ENCODE results near the gene TAS2R38. TPM values are rescaled to one million over a fixed set of nuclear protein-coding genes. Genes with fewer than 3 reads are reported as not detected.

The TAS2R38 gene
- polyA plus RNA-seq, 4 donors = 0.21 TPM; not detected in 3

- Histone ChIP-seq H3K9me3 (ENCODE audit: control insufficient read depth in 2 of 2, insufficient read depth in 1 of 2, low read depth in 1 of 2, low read length in 1 of 2) (peaks cover 0 to 3% of the 10 kb centered on the region in 2 donors), H3K4me3 (ENCODE audit: low read depth in 1 of 3, low read length in 3 of 3) (no peak overlapping the region), H3K36me3 (ENCODE audit: control insufficient read depth in 3 of 3, insufficient read depth in 2 of 3, low read depth in 1 of 3, low read length in 3 of 3) (no peaks in the 10 kb centered on the region), H3K27ac (ENCODE audit: low read depth in 1 of 3, low read length in 2 of 3) (no peak overlapping the region), H3K4me1 (ENCODE audit: control insufficient read depth in 3 of 3, insufficient read depth in 2 of 3, low read depth in 1 of 3, low read length in 2 of 3) (no peaks in the 10 kb centered on the region), H3K27me3 (ENCODE audit: control insufficient read depth in 3 of 3, insufficient read depth in 3 of 3, low read length in 3 of 3) (no peaks in the 10 kb centered on the region)
- no peak for FAIRE-seq
- 88 to 91% (median 91%) methylated on average over 3 of the region's 3 CpGs for WGBS, 3 donors
- no peak for DNase-seq
Observed at GRCh38 chr7:141960687-141961422, 12.7 kb downstream of the TAS2R38 start.

DNA sequence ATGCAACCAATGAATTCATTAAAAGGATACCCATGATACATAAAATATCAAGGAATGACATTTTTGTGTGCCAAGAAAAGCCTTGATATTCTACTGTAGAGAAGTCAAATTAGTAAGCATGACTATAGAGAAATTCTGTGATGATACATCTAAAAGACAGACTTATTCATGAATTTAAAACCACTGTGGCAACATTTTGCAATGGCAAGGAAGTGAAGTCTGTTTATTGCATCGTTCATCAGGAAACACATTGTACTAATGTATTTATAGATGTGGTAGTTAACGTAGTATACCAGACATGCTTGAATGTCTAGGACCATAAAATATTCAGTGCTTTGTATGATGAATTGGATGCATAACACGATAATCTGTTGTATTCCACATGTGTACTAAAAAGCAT is 17.5 kb downstream of the TAS2R38 start:
- no peaks in the 10 kb centered on the region for H3K27me3 ChIP-seq (ENCODE audit: control insufficient read depth in 3 of 3, insufficient read depth in 3 of 3, low read length in 3 of 3)
- DNase-seq (no peak), FAIRE-seq (no peak)

DNA sequence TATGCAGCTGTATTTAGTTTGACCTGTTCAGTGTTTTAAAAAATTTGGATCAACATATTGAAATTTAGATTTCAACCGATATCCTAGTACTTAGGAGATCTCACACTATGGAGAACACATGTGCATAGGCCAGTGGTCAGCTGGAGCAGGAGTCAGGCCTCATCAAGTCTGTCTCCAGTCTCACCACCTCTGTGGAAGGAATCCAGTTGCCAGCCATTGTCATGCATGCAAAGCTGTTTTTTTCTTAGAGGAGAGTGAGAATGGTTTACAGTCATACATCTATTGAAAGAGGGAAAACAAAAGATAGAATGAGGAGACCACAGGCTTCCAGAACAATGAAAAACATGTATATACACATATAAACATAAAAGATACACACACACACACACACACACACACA is 19.2 kb downstream of the TAS2R38 start:
- Histone ChIP-seq H3K27me3 (ENCODE audit: control insufficient read depth in 3 of 3, insufficient read depth in 3 of 3, low read length in 3 of 3) (no peaks in the 10 kb centered on the region), H3K4me1 (ENCODE audit: control insufficient read depth in 3 of 3, insufficient read depth in 2 of 3, low read depth in 1 of 3, low read length in 2 of 3) (no peaks in the 10 kb centered on the region), H3K36me3 (ENCODE audit: control insufficient read depth in 3 of 3, insufficient read depth in 2 of 3, low read depth in 1 of 3, low read length in 3 of 3) (no peaks in the 10 kb centered on the region), H3K4me3 (ENCODE audit: low read depth in 1 of 3, low read length in 3 of 3) (no peak overlapping the region), H3K27ac (ENCODE audit: low read depth in 1 of 3, low read length in 2 of 3) (no peak overlapping the region), H3K9me3 (ENCODE audit: control insufficient read depth in 2 of 2, insufficient read depth in 1 of 2, low read depth in 1 of 2, low read length in 1 of 2) (no peaks in the 10 kb centered on the region)
- WGBS, 3 donors = 81 to 97% (median 91%) methylated on average over 1 of the region's 1 CpG
- FAIRE-seq (no peak), DNase-seq (no peak)

More for the DNA sequence above, 17.5 kb downstream of the TAS2R38 start:
- 39 to 54% (median 46%) methylated on average over 3 of the region's 3 CpGs for WGBS, 3 donors
- Histone ChIP-seq H3K4me3 (ENCODE audit: low read depth in 1 of 3, low read length in 3 of 3) (no peak overlapping the region), H3K27ac (ENCODE audit: low read depth in 1 of 3, low read length in 2 of 3) (no peak overlapping the region), H3K4me1 (ENCODE audit: control insufficient read depth in 3 of 3, insufficient read depth in 2 of 3, low read depth in 1 of 3, low read length in 2 of 3) (no peaks in the 10 kb centered on the region), H3K36me3 (ENCODE audit: control insufficient read depth in 3 of 3, insufficient read depth in 2 of 3, low read depth in 1 of 3, low read length in 3 of 3) (no peaks in the 10 kb centered on the region), H3K9me3 (ENCODE audit: control insufficient read depth in 2 of 2, insufficient read depth in 1 of 2, low read depth in 1 of 2, low read length in 1 of 2) (no peaks in the 10 kb centered on the region)

- no peaks in the 10 kb centered on the region for H3K9me3 ChIP-seq (ENCODE audit: control insufficient read depth in 2 of 2, insufficient read depth in 1 of 2, low read depth in 1 of 2, low read length in 1 of 2)
Observed at GRCh38 chr7:141952461-141952860, 21.1 kb downstream of the TAS2R38 start.

GRCh38 chr7:141950806-141951205 is 22.8 kb downstream of the TAS2R38 start:
- no peak for FAIRE-seq

More at GRCh38 chr7:141952461-141952860, 21.1 kb downstream of the TAS2R38 start:
- DNase-seq (no peak), FAIRE-seq (no peak)
- no peaks in the 10 kb centered on the region for H3K36me3 ChIP-seq (ENCODE audit: control insufficient read depth in 3 of 3, insufficient read depth in 2 of 3, low read depth in 1 of 3, low read length in 3 of 3)
- H3K4me1 ChIP-seq (ENCODE audit: control insufficient read depth in 3 of 3, insufficient read depth in 2 of 3, low read depth in 1 of 3, low read length in 2 of 3) = no peaks in the 10 kb centered on the region
- H3K4me3 ChIP-seq (ENCODE audit: low read depth in 1 of 3, low read length in 3 of 3) = no peak overlapping the region
- 87 to 94% (median 90%) methylated on average over 1 of the region's 1 CpG for WGBS, 3 donors
- H3K27ac ChIP-seq (ENCODE audit: low read depth in 1 of 3, low read length in 2 of 3) = no peak overlapping the region
- no peaks in the 10 kb centered on the region for H3K27me3 ChIP-seq (ENCODE audit: control insufficient read depth in 3 of 3, insufficient read depth in 3 of 3, low read length in 3 of 3)

GRCh38 chr7:141949911-141950310 is 23.7 kb downstream of the TAS2R38 start:
- no peak overlapping the region for H3K4me3 ChIP-seq (ENCODE audit: low read depth in 1 of 3, low read length in 3 of 3)
- WGBS, 3 donors = 84 to 89% (median 87%) methylated on average over 3 of the region's 3 CpGs
- H3K27ac ChIP-seq (ENCODE audit: low read depth in 1 of 3, low read length in 2 of 3) = no peak overlapping the region
- no peaks in the 10 kb centered on the region for H3K27me3 ChIP-seq (ENCODE audit: control insufficient read depth in 3 of 3, insufficient read depth in 3 of 3, low read length in 3 of 3)
- H3K4me1 ChIP-seq (ENCODE audit: control insufficient read depth in 3 of 3, insufficient read depth in 2 of 3, low read depth in 1 of 3, low read length in 2 of 3) = no peaks in the 10 kb centered on the region
- DNase-seq (no peak), FAIRE-seq (no peak)
- H3K36me3 ChIP-seq (ENCODE audit: control insufficient read depth in 3 of 3, insufficient read depth in 2 of 3, low read depth in 1 of 3, low read length in 3 of 3) = no peaks in the 10 kb centered on the region
- H3K9me3 ChIP-seq (ENCODE audit: control insufficient read depth in 2 of 2, insufficient read depth in 1 of 2, low read depth in 1 of 2, low read length in 1 of 2) = no peaks in the 10 kb centered on the region

More at GRCh38 chr7:141950806-141951205, 22.8 kb downstream of the TAS2R38 start:
- Histone ChIP-seq H3K27ac (ENCODE audit: low read depth in 1 of 3, low read length in 2 of 3) (no peak overlapping the region), H3K27me3 (ENCODE audit: control insufficient read depth in 3 of 3, insufficient read depth in 3 of 3, low read length in 3 of 3) (no peaks in the 10 kb centered on the region), H3K9me3 (ENCODE audit: control insufficient read depth in 2 of 2, insufficient read depth in 1 of 2, low read depth in 1 of 2, low read length in 1 of 2) (no peaks in the 10 kb centered on the region), H3K36me3 (ENCODE audit: control insufficient read depth in 3 of 3, insufficient read depth in 2 of 3, low read depth in 1 of 3, low read length in 3 of 3) (no peaks in the 10 kb centered on the region), H3K4me1 (ENCODE audit: control insufficient read depth in 3 of 3, insufficient read depth in 2 of 3, low read depth in 1 of 3, low read length in 2 of 3) (no peaks in the 10 kb centered on the region), H3K4me3 (ENCODE audit: low read depth in 1 of 3, low read length in 3 of 3) (no peak overlapping the region)
- DNase-seq = no peak
- WGBS, 3 donors = 64 to 100% (median 74%) methylated on average over 1 of the region's 1 CpG

- Histone ChIP-seq H3K27me3 (ENCODE audit: control insufficient read depth in 3 of 3, insufficient read depth in 3 of 3, low read length in 3 of 3) (no peaks in the 10 kb centered on the region), H3K27ac (ENCODE audit: low read depth in 1 of 3, low read length in 2 of 3) (no peak overlapping the region), H3K36me3 (ENCODE audit: control insufficient read depth in 3 of 3, insufficient read depth in 2 of 3, low read depth in 1 of 3, low read length in 3 of 3) (no peaks in the 10 kb centered on the region), H3K9me3 (ENCODE audit: control insufficient read depth in 2 of 2, insufficient read depth in 1 of 2, low read depth in 1 of 2, low read length in 1 of 2) (no peaks in the 10 kb centered on the region), H3K4me3 (ENCODE audit: low read depth in 1 of 3, low read length in 3 of 3) (no peak overlapping the region), H3K4me1 (ENCODE audit: control insufficient read depth in 3 of 3, insufficient read depth in 2 of 3, low read depth in 1 of 3, low read length in 2 of 3) (no peaks in the 10 kb centered on the region)
- 49 to 60% (median 55%) methylated on average over 2 of the region's 2 CpGs for WGBS, 3 donors
- no peak for FAIRE-seq
- no peak for DNase-seq
Observed at GRCh38 chr7:141949451-141949850, 24.1 kb downstream of the TAS2R38 start.

DNA sequence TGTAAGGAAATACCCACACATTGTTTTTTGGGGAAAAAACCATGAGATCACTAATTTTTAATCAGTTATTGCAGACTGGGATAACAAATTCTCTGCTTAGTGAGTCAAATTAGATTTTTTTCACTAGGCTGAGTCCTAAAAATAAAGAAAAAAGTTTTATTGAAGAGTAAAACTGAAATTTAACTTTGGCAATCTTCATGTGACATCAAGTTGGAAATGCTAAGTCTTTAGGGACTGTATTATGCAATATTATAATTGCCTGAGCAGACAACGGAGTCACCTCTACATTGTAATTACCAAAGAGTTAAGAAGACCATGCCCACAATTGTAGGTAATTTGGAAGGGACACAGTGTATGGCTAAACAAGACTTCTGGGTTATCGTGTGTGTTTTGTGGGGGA is 24.6 kb downstream of the TAS2R38 start:
- no peak for DNase-seq
- Histone ChIP-seq H3K4me3 (ENCODE audit: low read depth in 1 of 3, low read length in 3 of 3) (no peak overlapping the region), H3K27ac (ENCODE audit: low read depth in 1 of 3, low read length in 2 of 3) (no peak overlapping the region), H3K9me3 (ENCODE audit: control insufficient read depth in 2 of 2, insufficient read depth in 1 of 2, low read depth in 1 of 2, low read length in 1 of 2) (no peaks in the 10 kb centered on the region), H3K4me1 (ENCODE audit: control insufficient read depth in 3 of 3, insufficient read depth in 2 of 3, low read depth in 1 of 3, low read length in 2 of 3) (no peaks in the 10 kb centered on the region), H3K36me3 (ENCODE audit: control insufficient read depth in 3 of 3, insufficient read depth in 2 of 3, low read depth in 1 of 3, low read length in 3 of 3) (no peaks in the 10 kb centered on the region), H3K27me3 (ENCODE audit: control insufficient read depth in 3 of 3, insufficient read depth in 3 of 3, low read length in 3 of 3) (no peaks in the 10 kb centered on the region)
- FAIRE-seq = no peak
- 77 to 83% (median 82%) methylated on average over 2 of the region's 2 CpGs for WGBS, 3 donors

- no peaks in the 10 kb centered on the region for H3K36me3 ChIP-seq (ENCODE audit: control insufficient read depth in 3 of 3, insufficient read depth in 2 of 3, low read depth in 1 of 3, low read length in 3 of 3)
- no peaks in the 10 kb centered on the region for H3K9me3 ChIP-seq (ENCODE audit: control insufficient read depth in 2 of 2, insufficient read depth in 1 of 2, low read depth in 1 of 2, low read length in 1 of 2)
- no peak within 1 kb of the TSS for H3K4me3 ChIP-seq (ENCODE audit: low read depth in 1 of 3, low read length in 3 of 3)
- H3K27me3 ChIP-seq (ENCODE audit: control insufficient read depth in 3 of 3, insufficient read depth in 3 of 3, low read length in 3 of 3) = no peaks in the 10 kb centered on the region
- no peak within 1 kb of the TSS for H3K27ac ChIP-seq (ENCODE audit: low read depth in 1 of 3, low read length in 2 of 3)
- WGBS, 3 donors = 71 to 92% (median 73%) methylated on average over 3 of the region's 3 CpGs
- no peaks in the 10 kb centered on the region for H3K4me1 ChIP-seq (ENCODE audit: control insufficient read depth in 3 of 3, insufficient read depth in 2 of 3, low read depth in 1 of 3, low read length in 2 of 3)
- DNase-seq = no peak
- FAIRE-seq = no peak
Observed at GRCh38 chr7:141946796-141947195, 26.8 kb downstream of the TAS2R38 start, which contains the start of gene CLEC5A. Gene CLEC5A (minus strand): TSS chr7:141946974. CDS start chr7:141946292, 682 bp downstream.

All from small intestine (tissue), 7 donors.